ENCODE data around the gene SLC44A3.

SLC44A3 gene

DNA sequence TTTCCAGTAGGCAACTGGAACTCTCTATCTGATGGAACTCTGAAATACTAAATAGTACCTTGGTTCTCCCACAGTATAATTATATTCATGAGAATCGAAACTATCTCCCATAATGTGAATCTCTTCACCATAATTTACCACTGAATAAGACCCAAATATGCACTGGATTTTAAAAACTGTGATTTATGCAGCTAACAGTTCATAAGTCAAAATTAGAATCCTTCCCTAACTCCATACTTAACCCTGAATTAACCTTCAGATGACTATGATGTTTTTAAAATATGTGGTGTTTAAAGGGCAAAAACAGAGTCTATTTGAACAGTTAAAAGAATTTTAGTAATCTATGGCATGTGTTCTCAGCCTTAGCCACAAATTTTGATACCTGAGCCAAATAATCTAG, 22.9 kb upstream of the SLC44A3 start:
- peaks cover 6% of the 10 kb centered on the region; the same call in 1 of the 2 replicates for H3K4me1 ChIP-seq (ENCODE audit: control insufficient read depth, insufficient read depth, low read length)
- no peak overlapping the region for H3K27ac ChIP-seq (ENCODE audit: extremely low read depth, low read depth, low read length)

DNA sequence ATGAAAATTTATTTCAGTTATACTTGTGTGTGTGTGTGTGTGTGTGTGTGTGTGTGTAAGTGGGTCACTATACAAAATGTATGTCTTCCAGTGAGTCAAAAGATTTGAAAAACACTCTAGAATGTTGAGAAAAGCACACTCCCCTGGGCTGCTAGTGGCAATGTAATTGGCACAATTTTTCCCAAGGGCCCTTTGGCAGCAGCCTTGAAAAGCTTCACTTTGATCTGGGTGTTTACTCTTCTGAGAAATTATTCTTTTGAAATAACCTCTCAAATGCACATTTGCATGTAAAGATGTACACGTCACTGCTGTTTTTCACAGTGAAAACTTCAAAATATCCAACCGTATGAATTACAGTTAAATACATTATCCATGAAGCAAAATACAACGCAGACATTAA, 22.1 kb upstream of the SLC44A3 start:
- H3K9me3 ChIP-seq (ENCODE audit: control insufficient read depth, insufficient read depth, low read depth, low read length), result no peaks in the 10 kb centered on the region
- POLR2A ChIA-PET, result no interaction called here
- no peak overlapping the region for H3K27ac ChIP-seq (ENCODE audit: extremely low read depth, low read depth, low read length)
- peaks cover 6% of the 10 kb centered on the region; the same call in 1 of the 2 replicates for H3K4me1 ChIP-seq (ENCODE audit: control insufficient read depth, insufficient read depth, low read length)
- TF ChIP-seq KLF9 (tag by site-specific recombination; IDR thresholded peaks at IDR 0.05; ENCODE audit: low read depth) (no peak), ZNF214 (tag by site-specific recombination; IDR thresholded peaks at IDR 0.05; ENCODE audit: borderline replicate concordance) (no peak), ZNF248 (tag by site-specific recombination; IDR thresholded peaks at IDR 0.05) (no peak), ZSCAN16 (tag by site-specific recombination; IDR thresholded peaks at IDR 0.05) (no peak), HOXD13 (CRISPR knock-in tag; IDR thresholded peaks at IDR 0.05; ENCODE audit: borderline replicate concordance) (no peak), ZFP3 (tag by site-specific recombination; IDR thresholded peaks at IDR 0.05; ENCODE audit: low read depth) (no peak), ZBTB8A (tag by site-specific recombination; IDR thresholded peaks at IDR 0.05) (no peak), SP2 (tag by site-specific recombination; IDR thresholded peaks at IDR 0.05) (no peak), ZNF19 (tag by site-specific recombination; IDR thresholded peaks at IDR 0.05; ENCODE audit: low read depth) (no peak), REPIN1 (tag by site-specific recombination; IDR thresholded peaks at IDR 0.05; ENCODE audit: low read depth) (no peak), FEZF1 (tag by site-specific recombination; IDR thresholded peaks at IDR 0.05) (no peak), ZNF266 (tag by site-specific recombination; IDR thresholded peaks at IDR 0.05; ENCODE audit: low read depth) (no peak)
- TF ChIP-seq, protein P1, sequence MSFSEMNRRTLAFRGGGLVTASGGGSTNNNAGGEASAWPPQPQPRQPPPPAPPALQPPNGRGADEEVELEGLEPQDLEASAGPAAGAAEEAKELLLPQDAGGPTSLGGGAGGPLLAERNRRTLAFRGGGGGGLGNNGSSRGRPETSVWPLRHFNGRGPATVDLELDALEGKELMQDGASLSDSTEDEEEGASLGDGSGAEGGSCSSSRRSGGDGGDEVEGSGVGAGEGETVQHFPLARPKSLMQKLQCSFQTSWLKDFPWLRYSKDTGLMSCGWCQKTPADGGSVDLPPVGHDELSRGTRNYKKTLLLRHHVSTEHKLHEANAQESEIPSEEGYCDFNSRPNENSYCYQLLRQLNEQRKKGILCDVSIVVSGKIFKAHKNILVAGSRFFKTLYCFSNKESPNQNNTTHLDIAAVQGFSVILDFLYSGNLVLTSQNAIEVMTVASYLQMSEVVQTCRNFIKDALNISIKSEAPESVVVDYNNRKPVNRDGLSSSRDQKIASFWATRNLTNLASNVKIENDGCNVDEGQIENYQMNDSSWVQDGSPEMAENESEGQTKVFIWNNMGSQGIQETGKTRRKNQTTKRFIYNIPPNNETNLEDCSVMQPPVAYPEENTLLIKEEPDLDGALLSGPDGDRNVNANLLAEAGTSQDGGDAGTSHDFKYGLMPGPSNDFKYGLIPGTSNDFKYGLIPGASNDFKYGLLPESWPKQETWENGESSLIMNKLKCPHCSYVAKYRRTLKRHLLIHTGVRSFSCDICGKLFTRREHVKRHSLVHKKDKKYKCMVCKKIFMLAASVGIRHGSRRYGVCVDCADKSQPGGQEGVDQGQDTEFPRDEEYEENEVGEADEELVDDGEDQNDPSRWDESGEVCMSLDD (tag by site-specific recombination; IDR thresholded peaks at IDR 0.05), result no peak
- H3K4me3 ChIP-seq (ENCODE audit: low read depth, low read length), result no peak overlapping the region
- CTCF ChIA-PET, result no interaction called here
- no peaks in the 10 kb centered on the region for H3K36me3 ChIP-seq (ENCODE audit: control insufficient read depth in 2 of 2, insufficient read depth in 1 of 2, low read length in 2 of 2)

More for the DNA sequence above, 22.9 kb upstream of the SLC44A3 start:
- CTCF ChIA-PET, result interaction anchor here (0.6 to 2.3 kb wide), 2 partner anchors 8 to 19 kb away, joined by 3 to 7 read pairs; no protein-coding TSS in a partner anchor
- TF ChIP-seq ZNF169 (tag by site-specific recombination; IDR thresholded peaks at IDR 0.05) (no peak), ZBTB21 (tag by site-specific recombination; IDR thresholded peaks at IDR 0.05) (no peak), ZNF221 (tag by site-specific recombination; IDR thresholded peaks at IDR 0.05; ENCODE audit: borderline replicate concordance) (no peak)
- no peak overlapping the region for H3K4me3 ChIP-seq (ENCODE audit: low read depth, low read length)
- no peaks in the 10 kb centered on the region for H3K36me3 ChIP-seq (ENCODE audit: control insufficient read depth in 2 of 2, insufficient read depth in 1 of 2, low read length in 2 of 2)
- H3K9me3 ChIP-seq (ENCODE audit: control insufficient read depth, insufficient read depth, low read depth, low read length), result no peaks in the 10 kb centered on the region
- POLR2A ChIA-PET, result interaction anchor here (0.6 kb wide), 1 partner anchor 95 kb away, joined by 3 read pairs; no protein-coding TSS in a partner anchor

DNA sequence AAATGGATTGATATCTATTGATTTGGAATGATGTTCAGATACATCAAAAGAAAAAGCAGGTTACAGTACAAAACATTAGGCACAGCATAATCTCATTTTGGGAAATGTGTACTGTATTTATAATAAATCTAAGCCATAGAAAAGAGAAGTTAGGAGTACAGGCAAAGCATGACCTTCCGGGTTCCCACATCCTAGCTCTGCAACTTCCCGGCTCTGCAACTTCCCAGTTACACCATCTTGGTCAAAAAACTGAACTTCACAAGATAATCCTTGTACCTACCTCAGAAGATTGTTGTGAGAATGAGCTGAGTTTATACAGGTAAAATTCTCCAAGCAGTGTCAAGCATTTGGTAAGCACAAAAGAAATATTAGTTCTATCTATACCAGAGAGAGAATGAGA, 21.7 kb upstream of the SLC44A3 start:
- H3K4me1 ChIP-seq (ENCODE audit: control insufficient read depth, insufficient read depth, low read length), result peaks cover 6% of the 10 kb centered on the region; the same call in 1 of the 2 replicates
- TF ChIP-seq ZSCAN30 (tag by site-specific recombination; IDR thresholded peaks at IDR 0.05) (no peak), ZNF654 (tag by site-specific recombination; IDR thresholded peaks at IDR 0.05; ENCODE audit: low read depth) (no peak), ZFP3 (tag by site-specific recombination; IDR thresholded peaks at IDR 0.05; ENCODE audit: low read depth) (no peak), ZNF701 (tag by site-specific recombination; IDR thresholded peaks at IDR 0.05) (no peak), ZXDB (tag by site-specific recombination; IDR thresholded peaks at IDR 0.05) (no peak), ZNF248 (tag by site-specific recombination; IDR thresholded peaks at IDR 0.05) (no peak), ZNF707 (tag by site-specific recombination; IDR thresholded peaks at IDR 0.05) (no peak), ZSCAN23 (tag by site-specific recombination; IDR thresholded peaks at IDR 0.05) (no peak)
- no peaks in the 10 kb centered on the region for H3K9me3 ChIP-seq (ENCODE audit: control insufficient read depth, insufficient read depth, low read depth, low read length)
- H3K27ac ChIP-seq (ENCODE audit: extremely low read depth, low read depth, low read length), result no peak overlapping the region
- ChIA-PET CTCF (no interaction called here), POLR2A (no interaction called here)
- H3K36me3 ChIP-seq (ENCODE audit: control insufficient read depth in 2 of 2, insufficient read depth in 1 of 2, low read length in 2 of 2), result no peaks in the 10 kb centered on the region
- no peak overlapping the region for H3K4me3 ChIP-seq (ENCODE audit: low read depth, low read length)
